Measurements from ENCODE around the gene GPR45. TPM values are rescaled to one million over a fixed set of nuclear protein-coding genes. Genes with fewer than 3 reads are reported as not detected.

The GPR45 gene
- total RNA-seq, 1 donor from 2014 or later, result not detected

DNA sequence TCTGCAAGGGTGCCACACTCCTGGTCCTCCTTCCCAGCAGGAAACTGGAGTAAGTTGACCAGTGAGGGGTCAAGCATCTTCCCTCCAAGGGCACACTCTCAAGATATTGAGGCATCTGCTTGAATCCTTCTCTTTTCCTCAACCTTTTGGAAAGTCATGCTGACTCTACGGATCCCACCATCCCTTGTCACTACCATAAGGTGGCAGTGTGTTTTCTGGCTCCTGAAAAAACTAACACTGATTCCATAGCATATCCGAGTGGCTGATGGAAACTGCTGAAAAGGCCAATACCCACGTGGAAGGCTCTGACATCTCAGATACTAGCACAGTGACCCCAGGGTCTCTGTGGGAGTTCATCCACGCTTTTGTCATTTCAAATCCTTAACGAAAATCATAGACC lies 37.1 kb downstream of the GPR45 start:
- FAIRE-seq, result no peak
- H3K79me2 ChIP-seq (ENCODE audit: insufficient read depth, low read length), result no peaks in the 10 kb centered on the region
- H3K4me3 ChIP-seq (ENCODE audit: insufficient read depth, low read depth, low read length), result no peak overlapping the region
- H3K27ac ChIP-seq (ENCODE audit: low read depth, low read length), result no peak overlapping the region
- DNase-seq (ENCODE audit: low read depth), result no peak
- TF ChIP-seq EZH2 (IDR thresholded peaks at IDR 0.05; ENCODE audit: insufficient read depth, low read length), result no peak
- TF ChIP-seq, protein P1, sequence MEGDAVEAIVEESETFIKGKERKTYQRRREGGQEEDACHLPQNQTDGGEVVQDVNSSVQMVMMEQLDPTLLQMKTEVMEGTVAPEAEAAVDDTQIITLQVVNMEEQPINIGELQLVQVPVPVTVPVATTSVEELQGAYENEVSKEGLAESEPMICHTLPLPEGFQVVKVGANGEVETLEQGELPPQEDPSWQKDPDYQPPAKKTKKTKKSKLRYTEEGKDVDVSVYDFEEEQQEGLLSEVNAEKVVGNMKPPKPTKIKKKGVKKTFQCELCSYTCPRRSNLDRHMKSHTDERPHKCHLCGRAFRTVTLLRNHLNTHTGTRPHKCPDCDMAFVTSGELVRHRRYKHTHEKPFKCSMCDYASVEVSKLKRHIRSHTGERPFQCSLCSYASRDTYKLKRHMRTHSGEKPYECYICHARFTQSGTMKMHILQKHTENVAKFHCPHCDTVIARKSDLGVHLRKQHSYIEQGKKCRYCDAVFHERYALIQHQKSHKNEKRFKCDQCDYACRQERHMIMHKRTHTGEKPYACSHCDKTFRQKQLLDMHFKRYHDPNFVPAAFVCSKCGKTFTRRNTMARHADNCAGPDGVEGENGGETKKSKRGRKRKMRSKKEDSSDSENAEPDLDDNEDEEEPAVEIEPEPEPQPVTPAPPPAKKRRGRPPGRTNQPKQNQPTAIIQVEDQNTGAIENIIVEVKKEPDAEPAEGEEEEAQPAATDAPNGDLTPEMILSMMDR (IDR thresholded peaks at IDR 0.05; ENCODE audit: insufficient read depth, low read depth, low read length), result no peak
- H3K36me3 ChIP-seq (ENCODE audit: insufficient read depth, low read length), result peaks cover 20% of the 10 kb centered on the region
- Mint-ChIP-seq H3K36me3 (ENCODE audit: low read depth, unreplicated experiment) (peaks cover 38% of the 10 kb centered on the region), H3K4me1 (ENCODE audit: low read depth, unreplicated experiment) (no peaks in the 10 kb centered on the region), H3K27me3 (ENCODE audit: low read depth, unreplicated experiment) (no peaks in the 10 kb centered on the region), H3K9me3 (ENCODE audit: unreplicated experiment) (no peaks in the 10 kb centered on the region), H3K27ac (ENCODE audit: unreplicated experiment) (no peak overlapping the region), H3K4me3 (ENCODE audit: unreplicated experiment) (no peak overlapping the region)
- H2AFZ ChIP-seq (ENCODE audit: low read depth, low read length), result no peak overlapping the region
- no peaks in the 10 kb centered on the region for H3K27me3 ChIP-seq (ENCODE audit: insufficient read depth, low read length)
- H3K9ac ChIP-seq (ENCODE audit: low read length), result no peak overlapping the region
- no peaks in the 10 kb centered on the region for H4K20me1 ChIP-seq (ENCODE audit: insufficient read depth, low read length)
- no peaks in the 10 kb centered on the region for H3K4me1 ChIP-seq (ENCODE audit: insufficient read depth, low read length)
- H3K9me3 ChIP-seq (ENCODE audit: insufficient read depth, low read depth, low read length), result no peaks in the 10 kb centered on the region
- H3K4me2 ChIP-seq (ENCODE audit: low read length), result no peak overlapping the region

DNA sequence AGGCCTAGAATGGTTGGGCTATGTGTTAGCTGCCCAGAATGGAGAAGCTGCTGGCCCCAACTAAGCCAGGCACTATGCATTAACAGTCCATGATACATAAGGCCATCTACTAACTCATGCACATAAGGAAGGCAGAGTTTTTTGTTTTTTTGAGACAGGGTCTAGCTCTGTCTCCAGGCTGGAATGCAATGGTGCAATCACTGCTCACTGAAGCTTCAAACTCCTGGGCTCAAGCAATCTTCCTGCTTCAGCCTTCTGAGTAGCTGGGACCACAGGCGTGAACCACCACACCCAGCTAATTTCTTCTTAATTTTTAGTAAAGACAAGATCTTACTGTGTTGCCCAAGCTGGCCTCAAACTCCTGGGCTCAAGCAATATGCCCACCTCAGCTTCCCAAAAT lies 37.6 kb downstream of the GPR45 start:
- no peak overlapping the region for H3K4me3 ChIP-seq (ENCODE audit: insufficient read depth, low read depth, low read length)
- no peaks in the 10 kb centered on the region for H4K20me1 ChIP-seq (ENCODE audit: insufficient read depth, low read length)
- H3K79me2 ChIP-seq (ENCODE audit: insufficient read depth, low read length), result no peaks in the 10 kb centered on the region
- Mint-ChIP-seq H3K27ac (ENCODE audit: unreplicated experiment) (no peak overlapping the region), H3K36me3 (ENCODE audit: low read depth, unreplicated experiment) (peaks cover 40% of the 10 kb centered on the region), H3K4me3 (ENCODE audit: unreplicated experiment) (no peak overlapping the region), H3K27me3 (ENCODE audit: low read depth, unreplicated experiment) (no peaks in the 10 kb centered on the region), H3K9me3 (ENCODE audit: unreplicated experiment) (no peaks in the 10 kb centered on the region), H3K4me1 (ENCODE audit: low read depth, unreplicated experiment) (no peaks in the 10 kb centered on the region)
- H3K9me3 ChIP-seq (ENCODE audit: insufficient read depth, low read depth, low read length), result no peaks in the 10 kb centered on the region
- no peak for FAIRE-seq
- H3K9ac ChIP-seq (ENCODE audit: low read length), result no peak overlapping the region
- H3K4me2 ChIP-seq (ENCODE audit: low read length), result no peak overlapping the region
- H3K36me3 ChIP-seq (ENCODE audit: insufficient read depth, low read length), result peaks cover 19% of the 10 kb centered on the region
- H3K27ac ChIP-seq (ENCODE audit: low read depth, low read length), result no peak overlapping the region
- H3K27me3 ChIP-seq (ENCODE audit: insufficient read depth, low read length), result no peaks in the 10 kb centered on the region
- no peak overlapping the region for H2AFZ ChIP-seq (ENCODE audit: low read depth, low read length)
- no peak for TF ChIP-seq EZH2 (IDR thresholded peaks at IDR 0.05; ENCODE audit: insufficient read depth, low read length)
- TF ChIP-seq, protein P1 (IDR thresholded peaks at IDR 0.05; ENCODE audit: insufficient read depth, low read depth, low read length), result no peak
- DNase-seq (ENCODE audit: low read depth), result no peak
- no peaks in the 10 kb centered on the region for H3K4me1 ChIP-seq (ENCODE audit: insufficient read depth, low read length)

DNA sequence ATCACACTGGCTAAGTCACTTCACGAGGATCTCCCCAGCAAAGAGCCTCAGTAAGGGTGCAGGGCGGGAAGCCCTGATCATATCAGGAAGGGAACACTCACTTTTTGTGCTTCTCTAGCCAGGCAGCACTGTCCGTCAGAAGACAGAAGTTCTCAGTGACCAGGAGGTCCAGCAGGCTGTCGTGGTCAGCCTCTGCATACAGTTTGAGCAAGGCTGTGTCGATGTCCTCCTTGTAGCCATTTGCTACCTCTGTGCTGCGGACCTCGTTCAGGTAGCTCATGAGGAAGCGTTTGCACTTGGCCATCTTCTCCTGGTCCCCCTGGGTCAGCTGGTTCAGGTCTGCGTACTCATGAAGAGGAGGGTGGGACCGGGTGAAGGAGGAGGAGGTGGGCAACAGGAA lies 38.7 kb downstream of the GPR45 start:
- no peak overlapping the region for H3K27ac ChIP-seq (ENCODE audit: low read depth, low read length)
- no peaks in the 10 kb centered on the region for H3K9me3 Mint-ChIP-seq (ENCODE audit: unreplicated experiment)
- TF ChIP-seq, protein P1 (IDR thresholded peaks at IDR 0.05; ENCODE audit: insufficient read depth, low read depth, low read length), result no peak
- TF ChIP-seq EZH2 (IDR thresholded peaks at IDR 0.05; ENCODE audit: insufficient read depth, low read length), result no peak
- no peak overlapping the region for H3K4me3 ChIP-seq (ENCODE audit: insufficient read depth, low read depth, low read length)
- H3K79me2 ChIP-seq (ENCODE audit: insufficient read depth, low read length), result no peaks in the 10 kb centered on the region
- no peak overlapping the region for H3K27ac Mint-ChIP-seq (ENCODE audit: unreplicated experiment)
- H3K4me1 ChIP-seq (ENCODE audit: insufficient read depth, low read length), result no peaks in the 10 kb centered on the region
- H3K36me3 Mint-ChIP-seq (ENCODE audit: low read depth, unreplicated experiment), result peaks cover 43% of the 10 kb centered on the region
- H4K20me1 ChIP-seq (ENCODE audit: insufficient read depth, low read length), result no peaks in the 10 kb centered on the region
- H3K4me2 ChIP-seq (ENCODE audit: low read length), result no peak overlapping the region
- DNase-seq (ENCODE audit: low read depth) (no peak), FAIRE-seq (no peak)
- H3K4me1 Mint-ChIP-seq (ENCODE audit: low read depth, unreplicated experiment), result no peaks in the 10 kb centered on the region
- H3K4me3 Mint-ChIP-seq (ENCODE audit: unreplicated experiment), result no peak overlapping the region
- H3K9ac ChIP-seq (ENCODE audit: low read length), result no peak overlapping the region
- no peaks in the 10 kb centered on the region for H3K27me3 Mint-ChIP-seq (ENCODE audit: low read depth, unreplicated experiment)
- H3K36me3 ChIP-seq (ENCODE audit: insufficient read depth, low read length), result peaks cover 16% of the 10 kb centered on the region
- H3K27me3 ChIP-seq (ENCODE audit: insufficient read depth, low read length), result no peaks in the 10 kb centered on the region
- no peak overlapping the region for H2AFZ ChIP-seq (ENCODE audit: low read depth, low read length)
- H3K9me3 ChIP-seq (ENCODE audit: insufficient read depth, low read depth, low read length), result no peaks in the 10 kb centered on the region
